DOHH2 (cell line): ENCODE measurements around the gene ATP2A1.
"Not testable (repeated sequence)": the region's sequence is repeated elsewhere in the genome, so short reads cannot be mapped to it uniquely, and the experiment has no call there.

Experiments
- EZH2phosphoT487 ChIP-seq: fragments of 200-600 bp; sonication (generic); IDR thresholded peaks from 2 replicates; pipeline ENCODE4 v1.6.1; 2017; ENCODE audit warnings: borderline replicate concordance, mild to moderate bottlenecking, antibody characterized with exemption, low read length, moderate library complexity, mixed read lengths
- TF ChIP-seq, protein P1 (sequence below): fragments of 200-600 bp; sonication (generic); IDR thresholded peaks from one replicate; pipeline ENCODE4 v1.5.1; 2014; ENCODE audit warnings: antibody characterized with exemption, mild to moderate bottlenecking, low read depth, low read length; ENCODE audit not compliant: poor library complexity, severe bottlenecking

DNA sequence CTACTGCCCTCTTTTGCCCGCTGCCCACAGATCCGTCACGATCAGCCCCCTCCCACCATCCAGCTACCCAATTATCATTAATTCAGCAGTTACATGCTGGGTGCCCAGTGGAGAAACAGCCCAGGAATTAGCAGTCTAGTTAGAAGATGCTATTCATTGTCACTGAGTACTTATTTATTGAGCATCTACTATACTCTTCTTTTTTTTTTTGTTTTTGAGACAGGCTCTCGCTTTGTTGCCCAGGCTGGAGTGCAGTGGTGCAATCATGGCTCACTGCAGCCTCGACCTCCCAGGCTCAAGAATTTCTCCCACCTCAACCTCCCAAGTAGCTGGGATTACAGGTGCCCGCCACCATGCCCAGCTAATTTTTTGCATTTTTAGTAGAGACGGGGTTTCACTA lies 61.5 kb downstream of the ATP2A1 start:
- TF ChIP-seq, protein P1, sequence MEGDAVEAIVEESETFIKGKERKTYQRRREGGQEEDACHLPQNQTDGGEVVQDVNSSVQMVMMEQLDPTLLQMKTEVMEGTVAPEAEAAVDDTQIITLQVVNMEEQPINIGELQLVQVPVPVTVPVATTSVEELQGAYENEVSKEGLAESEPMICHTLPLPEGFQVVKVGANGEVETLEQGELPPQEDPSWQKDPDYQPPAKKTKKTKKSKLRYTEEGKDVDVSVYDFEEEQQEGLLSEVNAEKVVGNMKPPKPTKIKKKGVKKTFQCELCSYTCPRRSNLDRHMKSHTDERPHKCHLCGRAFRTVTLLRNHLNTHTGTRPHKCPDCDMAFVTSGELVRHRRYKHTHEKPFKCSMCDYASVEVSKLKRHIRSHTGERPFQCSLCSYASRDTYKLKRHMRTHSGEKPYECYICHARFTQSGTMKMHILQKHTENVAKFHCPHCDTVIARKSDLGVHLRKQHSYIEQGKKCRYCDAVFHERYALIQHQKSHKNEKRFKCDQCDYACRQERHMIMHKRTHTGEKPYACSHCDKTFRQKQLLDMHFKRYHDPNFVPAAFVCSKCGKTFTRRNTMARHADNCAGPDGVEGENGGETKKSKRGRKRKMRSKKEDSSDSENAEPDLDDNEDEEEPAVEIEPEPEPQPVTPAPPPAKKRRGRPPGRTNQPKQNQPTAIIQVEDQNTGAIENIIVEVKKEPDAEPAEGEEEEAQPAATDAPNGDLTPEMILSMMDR, result not testable (repeated sequence)
- not testable (repeated sequence) for TF ChIP-seq EZH2phosphoT487
